Stimulated activated naive CD8-positive, alpha-beta T cell treated with anti-CD3 and anti-CD28 coated beads, Interleukin-15, amount 100 ng/mL, for 72 hours (primary cell): ENCODE data around the gene FOXN3.

Source experiments
- ATAC-seq: fragments of 150-1000 bp; cut with Tn5 transposase; 2 replicates; pipeline ENCODE4 v1.10.0; 2021; ENCODE audit warnings: mild to moderate bottlenecking, moderate library complexity
- DNase-seq, 2 donors: peaks; one replicate each; pipeline ENCODE4 v3.0.0; 2021 to 2022
- H3K27ac Mint-ChIP-seq, 2 donors: one replicate each; pipeline ENCODE4 v1.8.0; 2022; ENCODE audit warnings: mild to moderate bottlenecking in 2 of 2, mixed read lengths in 2 of 2, moderate library complexity in 2 of 2
- H3K27me3 Mint-ChIP-seq: one replicate; pipeline ENCODE4 v1.8.0; 2022; ENCODE audit warnings: mixed read lengths
- H3K4me1 Mint-ChIP-seq: one replicate; pipeline ENCODE4 v1.8.0; 2022; ENCODE audit warnings: mild to moderate bottlenecking, mixed read lengths
- H3K4me3 Mint-ChIP-seq, 2 donors: one replicate each; pipeline ENCODE4 v1.8.0; 2022; ENCODE audit warnings: mild to moderate bottlenecking in 2 of 2, mixed read lengths in 2 of 2, moderate library complexity in 1 of 2
- H3K9me3 Mint-ChIP-seq, 2 donors: one replicate each; pipeline ENCODE4 v1.8.0; 2022; ENCODE audit warnings: mixed read lengths in 2 of 2

The FOXN3 gene

GRCh38 chr14:89370381-89370780, 46.7 kb downstream of the FOXN3 start:
- Mint-ChIP-seq H3K4me3 (no peak overlapping the region), H3K27ac (peak overlapping the region in 1 of 2 donors; percentile 48), H3K9me3 (no peaks in the 10 kb centered on the region), H3K27me3 (no peaks in the 10 kb centered on the region), H3K4me1 (peaks cover 86% of the 10 kb centered on the region)
- ATAC-seq (no peak), DNase-seq (no peak)

- ATAC-seq (no peak), DNase-seq (no peak)
- Mint-ChIP-seq H3K4me1 (peaks cover 86% of the 10 kb centered on the region), H3K27ac (no peak overlapping the region), H3K4me3 (no peak overlapping the region), H3K9me3 (no peaks in the 10 kb centered on the region), H3K27me3 (no peaks in the 10 kb centered on the region)
These were observed 47.4 kb downstream of the FOXN3 start for GRCh38 chr14:89369656-89370055.

- Mint-ChIP-seq H3K4me3 (no peak overlapping the region), H3K27me3 (no peaks in the 10 kb centered on the region), H3K27ac (no peak overlapping the region), H3K4me1 (peaks cover 88% of the 10 kb centered on the region), H3K9me3 (no peaks in the 10 kb centered on the region)
- no peak for ATAC-seq
- DNase-seq = no peak
These were observed 48.2 kb downstream of the FOXN3 start for GRCh38 chr14:89368490-89369477.

GRCh38 chr14:89367779-89368120, 49.3 kb downstream of the FOXN3 start:
- ATAC-seq (no peak), DNase-seq (no peak)
- peaks cover 91% of the 10 kb centered on the region for H3K4me1 Mint-ChIP-seq
- peak overlapping the region; percentile 13 to 19 for H3K27ac Mint-ChIP-seq
- H3K9me3 Mint-ChIP-seq = peaks cover 0 to 7% of the 10 kb centered on the region in 2 donors
- H3K27me3 Mint-ChIP-seq = no peaks in the 10 kb centered on the region
- no peak overlapping the region for H3K4me3 Mint-ChIP-seq

- Mint-ChIP-seq H3K27me3 (no peaks in the 10 kb centered on the region), H3K4me1 (peaks cover 86% of the 10 kb centered on the region), H3K4me3 (peak overlapping the region in 1 of 2 donors; percentile 21), H3K27ac (peak overlapping the region in 1 of 2 donors; percentile 19), H3K9me3 (peaks cover 0 to 7% of the 10 kb centered on the region in 2 donors)
- DNase-seq (no peak), ATAC-seq (no peak)
These were observed 49.9 kb downstream of the FOXN3 start for GRCh38 chr14:89366864-89367778.

GRCh38 chr14:89365061-89365801, 51.8 kb downstream of the FOXN3 start:
- peak overlapping the region; percentile 96 to 98 for H3K27ac Mint-ChIP-seq
- DNase-seq (peak; percentile 38 to 55), ATAC-seq (peak; percentile 95)
- peaks cover 69% of the 10 kb centered on the region for H3K4me1 Mint-ChIP-seq
- H3K4me3 Mint-ChIP-seq = peak overlapping the region; percentile 78 to 88
- no peaks in the 10 kb centered on the region for H3K27me3 Mint-ChIP-seq
- peaks cover 0 to 7% of the 10 kb centered on the region in 2 donors for H3K9me3 Mint-ChIP-seq

- no peaks in the 10 kb centered on the region for H3K27me3 Mint-ChIP-seq
- H3K27ac Mint-ChIP-seq = peak overlapping the region; percentile 47 to 96
- peaks cover 0 to 7% of the 10 kb centered on the region in 2 donors for H3K9me3 Mint-ChIP-seq
- DNase-seq (no peak), ATAC-seq (no peak)
- H3K4me3 Mint-ChIP-seq = peak overlapping the region; percentile 78 to 88
- H3K4me1 Mint-ChIP-seq = peaks cover 69% of the 10 kb centered on the region
These were observed 52.7 kb downstream of the FOXN3 start for GRCh38 chr14:89364316-89364715.

- DNase-seq = no peak
- H3K4me1 Mint-ChIP-seq = peaks cover 72% of the 10 kb centered on the region
- H3K27ac Mint-ChIP-seq = peak overlapping the region in 1 of 2 donors; percentile 35
- no peaks in the 10 kb centered on the region for H3K27me3 Mint-ChIP-seq
- no peak for ATAC-seq
- H3K4me3 Mint-ChIP-seq = no peak overlapping the region
- peaks cover 0 to 7% of the 10 kb centered on the region in 2 donors for H3K9me3 Mint-ChIP-seq
These were observed 56.8 kb downstream of the FOXN3 start for GRCh38 chr14:89360277-89360676.

GRCh38 chr14:89359477-89360222, 57.4 kb downstream of the FOXN3 start:
- Mint-ChIP-seq H3K9me3 (peaks cover 0 to 7% of the 10 kb centered on the region in 2 donors), H3K4me1 (peaks cover 72% of the 10 kb centered on the region), H3K4me3 (no peak overlapping the region), H3K27me3 (no peaks in the 10 kb centered on the region), H3K27ac (peak overlapping the region; percentile 24 to 35)
- ATAC-seq (no peak), DNase-seq (no peak)

- DNase-seq (no peak), ATAC-seq (no peak)
- Mint-ChIP-seq H3K27me3 (no peaks in the 10 kb centered on the region), H3K27ac (peak overlapping the region in 1 of 2 donors; percentile 56), H3K9me3 (peaks cover 0 to under 1% of the 10 kb centered on the region in 2 donors), H3K4me3 (no peak overlapping the region), H3K4me1 (peaks cover 66% of the 10 kb centered on the region)
These were observed 59.3 kb downstream of the FOXN3 start for GRCh38 chr14:89357655-89358297.

- no peak overlapping the region for H3K4me3 Mint-ChIP-seq
- DNase-seq = no peak
- H3K4me1 Mint-ChIP-seq = peaks cover 73% of the 10 kb centered on the region
- peak overlapping the region in 1 of 2 donors; percentile 50 for H3K27ac Mint-ChIP-seq
- ATAC-seq = no peak
- H3K9me3 Mint-ChIP-seq = no peaks in the 10 kb centered on the region
- no peaks in the 10 kb centered on the region for H3K27me3 Mint-ChIP-seq
These were observed 60.1 kb downstream of the FOXN3 start for GRCh38 chr14:89356927-89357326.

GRCh38 chr14:89356496-89356895, 60.5 kb downstream of the FOXN3 start:
- Mint-ChIP-seq H3K27me3 (no peaks in the 10 kb centered on the region), H3K4me3 (no peak overlapping the region), H3K4me1 (peaks cover 78% of the 10 kb centered on the region), H3K9me3 (no peaks in the 10 kb centered on the region), H3K27ac (peak overlapping the region in 1 of 2 donors; percentile 74)
- DNase-seq = no peak
- ATAC-seq = no peak

- Mint-ChIP-seq H3K27ac (peak overlapping the region in 1 of 2 donors; percentile 63), H3K27me3 (no peaks in the 10 kb centered on the region), H3K4me1 (peaks cover 92% of the 10 kb centered on the region), H3K4me3 (no peak overlapping the region), H3K9me3 (no peaks in the 10 kb centered on the region)
- ATAC-seq (no peak), DNase-seq (no peak)
These were observed 63.3 kb downstream of the FOXN3 start for GRCh38 chr14:89353766-89354113.
